Inflammatory macrophage treated with lipopolysaccharide for 4 hours (primary cell): Measurements from ENCODE around the gene LCN15.
A peak's percentile ranks its signal among the peaks of the same experiment; 100 is the strongest.
"Not testable (repeated sequence)": the region's sequence is repeated elsewhere in the genome, so short reads cannot be mapped to it uniquely, and the experiment has no call there.

ENCODE experiments used
- DNase-seq: peaks from one replicate; pipeline ENCODE4 v3.0.0-alpha.2; 2020

Gene LCN15

GRCh38 chr9:136764301-136764891 lies at the start of gene LCN15:
Gene LCN15, minus strand, starts transcription at chr9:136764518. Its CDS starts 30 bp downstream, at chr9:136764488.
- no peak for DNase-seq

GRCh38 chr9:136808806-136809158 lies 44.5 kb upstream of the LCN15 start:
- peak; percentile 16 for DNase-seq

DNA sequence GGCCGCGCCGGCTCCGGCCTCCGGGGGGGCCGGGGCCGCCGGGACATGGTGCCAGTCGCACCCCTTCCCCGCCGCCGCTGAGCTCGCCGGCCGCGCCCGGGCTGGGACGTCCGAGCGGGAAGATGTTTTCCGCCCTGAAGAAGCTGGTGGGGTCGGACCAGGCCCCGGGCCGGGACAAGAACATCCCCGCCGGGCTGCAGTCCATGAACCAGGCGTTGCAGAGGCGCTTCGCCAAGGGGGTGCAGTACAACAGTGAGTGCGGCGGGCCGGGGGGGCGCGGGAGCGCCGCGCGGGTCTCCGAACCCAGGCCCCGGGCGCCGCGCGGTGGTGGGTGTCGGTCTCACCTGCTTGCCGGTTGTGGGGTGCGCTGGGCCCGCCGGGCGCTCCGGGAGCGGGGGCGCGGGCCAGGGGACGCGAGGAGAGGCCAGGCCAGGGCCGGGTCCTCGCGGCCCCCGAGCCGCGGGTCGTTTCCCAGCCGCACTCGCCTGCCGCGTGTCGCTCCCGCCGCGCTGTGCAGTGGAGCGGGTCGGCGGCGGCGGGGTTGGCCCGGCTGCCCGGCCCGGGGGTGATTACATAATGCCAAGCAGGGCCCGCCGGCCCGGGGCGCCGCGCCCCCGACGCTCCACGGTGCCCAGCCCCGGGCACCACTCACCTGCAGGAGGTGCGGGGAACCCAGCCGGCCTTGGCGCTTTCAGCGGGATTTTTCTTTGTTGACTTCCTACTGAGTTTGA lies 43.9 kb upstream of the LCN15 start:
- no peak for DNase-seq

- DNase-seq: peak; percentile 80
These were observed 43.2 kb upstream of the LCN15 start, which contains the start of gene RABL6 for GRCh38 chr9:136807281-136808074. Gene RABL6, plus strand, starts transcription at chr9:136807948. Its CDS starts 249 bp downstream, at chr9:136808197.

DNA sequence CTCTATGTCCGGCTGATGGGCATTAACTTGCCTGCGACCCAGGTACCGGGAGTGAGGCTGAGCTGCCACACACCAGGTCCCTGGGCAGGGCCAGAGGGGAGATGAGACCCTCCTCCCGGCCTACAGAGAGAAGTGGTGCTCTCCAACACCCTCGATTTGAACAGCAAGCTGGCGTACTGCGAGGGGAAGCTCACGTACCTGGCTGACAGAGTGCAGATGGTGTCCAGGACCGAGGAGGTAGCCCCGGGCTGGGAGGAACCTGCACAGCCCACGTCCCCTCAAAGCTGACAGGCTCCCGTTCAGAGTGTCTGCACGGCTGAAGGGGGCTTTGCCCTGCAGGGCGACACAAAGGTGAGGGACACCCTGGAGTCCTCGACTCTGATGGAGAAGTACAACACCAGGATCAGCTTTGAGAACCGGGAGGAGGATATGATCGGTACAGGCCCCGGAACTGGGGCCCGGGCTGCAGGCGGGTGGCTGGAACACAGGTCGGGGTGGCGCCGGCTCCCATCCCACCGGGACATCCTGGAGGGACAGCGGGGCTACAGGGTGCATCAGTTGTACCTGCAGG lies 42.4 kb upstream of the LCN15 start:
- no peak for DNase-seq

DNA sequence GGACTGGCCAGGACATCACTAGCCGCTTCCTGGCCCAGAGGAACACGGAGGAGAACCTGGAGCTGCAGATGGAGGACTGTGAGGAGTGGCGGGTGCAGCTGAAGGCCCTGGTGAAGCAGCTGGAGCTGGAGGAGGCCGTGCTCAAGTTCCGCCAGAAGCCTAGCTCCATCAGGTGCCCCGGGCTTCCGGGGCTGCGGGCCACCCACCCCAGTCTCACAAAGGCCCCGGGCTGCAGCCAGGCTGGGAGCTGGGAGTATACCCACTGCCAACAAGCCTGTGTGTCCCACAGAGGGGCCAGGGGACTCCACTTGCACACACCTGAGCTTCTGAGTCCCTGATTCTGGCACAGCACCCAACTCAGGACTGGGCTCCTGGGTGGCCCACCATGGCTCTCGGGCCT lies 41.7 kb upstream of the LCN15 start:
- no peak for DNase-seq

DNA sequence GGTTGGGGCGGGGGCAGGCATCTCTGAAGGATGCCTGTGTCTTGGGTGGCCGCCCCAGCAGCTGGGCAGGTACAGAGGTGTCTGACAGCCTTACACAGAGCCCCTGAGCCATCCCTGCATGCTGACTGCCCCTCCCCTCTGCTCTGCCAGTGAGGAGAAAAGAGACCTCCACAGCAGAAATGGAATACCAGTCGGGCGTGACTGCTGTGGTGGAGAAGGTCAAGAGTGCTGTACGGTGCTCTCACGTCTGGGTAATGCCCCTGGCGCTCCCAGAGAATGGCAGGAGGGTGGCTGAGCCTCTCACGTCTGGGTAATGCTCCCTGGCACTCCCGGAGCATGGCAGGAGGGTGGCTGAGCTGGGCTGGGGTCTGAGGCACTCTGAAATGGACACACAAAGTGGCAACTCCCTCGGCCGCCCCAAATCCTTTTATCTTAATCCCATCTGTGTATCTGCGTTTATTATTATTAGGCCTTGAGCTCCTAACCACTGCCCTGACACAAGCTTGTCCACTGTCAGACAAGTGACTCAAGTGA lies 41.0 kb upstream of the LCN15 start:
- no peak for DNase-seq

GRCh38 chr9:136804509-136805206 lies 40.3 kb upstream of the LCN15 start:
- DNase-seq: no peak

- DNase-seq: no peak
These were observed 39.5 kb upstream of the LCN15 start for GRCh38 chr9:136803551-136804508.

DNA sequence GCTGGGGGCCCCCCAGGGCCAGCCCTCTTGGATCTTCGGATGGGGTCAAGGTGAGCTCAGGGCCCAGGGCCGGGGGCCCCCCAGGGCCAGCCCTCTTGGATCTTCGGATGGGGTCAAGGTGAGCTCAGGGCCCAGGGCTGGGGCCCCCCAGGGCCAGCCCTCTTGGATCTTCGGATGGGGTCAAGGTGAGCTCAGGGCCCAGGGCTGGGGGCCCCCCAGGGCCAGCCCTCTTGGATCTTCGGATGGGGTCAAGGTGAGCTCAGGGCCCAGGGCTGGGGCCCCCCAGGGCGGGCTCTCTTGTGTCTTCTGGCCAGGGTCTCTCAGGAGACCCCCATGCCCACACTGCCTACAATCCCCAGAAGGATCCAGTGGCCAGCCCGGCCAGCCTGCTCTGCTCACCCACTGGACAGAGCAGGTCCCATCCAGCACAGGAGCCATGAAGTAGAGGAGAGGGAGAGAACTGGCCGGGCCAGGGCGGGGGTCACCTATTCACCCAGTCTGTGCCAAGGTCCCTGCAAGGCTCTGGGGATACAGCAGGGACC lies 38.8 kb upstream of the LCN15 start:
- DNase-seq: not testable (repeated sequence)

- no peak for DNase-seq
These were observed 38.0 kb upstream of the LCN15 start for GRCh38 chr9:136802321-136802720.

DNA sequence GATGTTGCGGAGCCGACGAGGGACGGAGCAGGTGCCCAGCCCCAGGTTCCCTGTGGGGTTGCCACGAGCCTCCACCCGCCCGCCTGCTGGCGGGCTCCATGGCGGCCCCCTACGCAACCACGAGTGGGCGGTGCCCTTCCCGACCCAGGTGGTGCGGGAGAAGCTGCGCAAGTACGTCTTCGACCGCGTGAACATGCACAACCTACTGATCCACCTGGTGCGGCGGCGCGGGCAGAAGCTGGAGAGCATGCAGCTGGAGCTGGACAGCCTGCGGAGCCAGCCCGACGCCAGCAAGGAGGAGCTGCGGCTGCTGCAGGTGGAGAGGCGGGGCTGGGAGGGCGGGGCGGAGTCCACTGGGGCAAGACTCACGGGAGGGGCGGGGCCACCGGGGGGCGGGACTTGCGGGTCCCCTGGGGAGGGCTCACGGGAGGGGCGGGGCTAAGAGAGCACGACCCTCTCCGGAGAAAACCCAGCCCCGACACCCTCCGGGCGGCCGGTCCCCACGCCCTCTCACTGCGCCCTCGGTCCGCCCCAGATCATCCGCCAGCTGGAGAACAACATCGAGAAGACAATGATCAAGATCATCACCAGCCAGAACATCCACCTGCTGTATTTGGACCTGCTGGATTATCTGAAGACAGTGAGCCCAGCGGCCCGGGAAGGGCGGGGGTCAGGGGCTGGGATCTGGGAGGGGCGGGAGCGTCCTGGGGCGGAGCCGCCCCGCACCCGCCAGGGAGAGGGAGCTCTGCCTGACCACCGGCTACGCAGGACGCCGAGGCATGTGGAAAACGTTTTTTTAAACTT lies 35.7 kb upstream of the LCN15 start:
- DNase-seq: peak; percentile 39

DNA sequence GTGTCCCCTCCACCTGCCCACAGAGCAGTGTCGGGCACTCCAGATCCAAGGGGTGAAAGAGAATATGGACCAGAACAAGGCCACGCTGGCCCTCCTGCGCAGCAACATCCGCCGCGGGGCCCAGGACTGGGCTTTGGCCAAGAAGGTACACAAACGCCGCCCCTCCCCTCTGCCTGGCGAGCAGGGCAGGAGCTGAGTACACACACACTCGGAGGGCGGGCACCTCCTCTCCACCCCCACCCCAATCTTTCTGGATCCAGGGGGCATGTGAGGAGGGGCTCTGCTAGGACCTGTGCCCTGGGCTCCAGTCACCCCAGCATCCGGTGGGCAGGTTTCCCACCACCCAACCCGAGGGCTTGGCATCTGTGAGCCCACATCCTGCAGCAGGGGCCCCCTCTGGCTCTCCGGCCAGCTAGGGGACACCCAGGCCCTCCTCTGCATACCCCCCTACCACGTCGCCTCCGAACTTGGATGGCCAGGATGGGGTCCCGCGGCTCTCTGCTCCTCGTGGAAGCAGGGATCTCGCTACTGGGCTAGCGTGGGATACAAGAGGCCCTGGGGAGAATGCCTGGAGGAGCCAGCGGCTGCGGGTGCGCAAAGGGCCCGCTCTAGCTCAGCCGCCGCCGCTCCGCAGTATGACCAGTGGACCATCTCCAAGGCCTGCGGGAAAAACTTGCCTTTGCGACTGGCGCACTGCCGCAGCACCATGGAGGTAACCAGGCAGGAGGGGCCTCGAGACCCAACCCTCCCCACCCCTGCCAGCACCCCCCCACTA lies 34.9 kb upstream of the LCN15 start:
- no peak for DNase-seq

DNA sequence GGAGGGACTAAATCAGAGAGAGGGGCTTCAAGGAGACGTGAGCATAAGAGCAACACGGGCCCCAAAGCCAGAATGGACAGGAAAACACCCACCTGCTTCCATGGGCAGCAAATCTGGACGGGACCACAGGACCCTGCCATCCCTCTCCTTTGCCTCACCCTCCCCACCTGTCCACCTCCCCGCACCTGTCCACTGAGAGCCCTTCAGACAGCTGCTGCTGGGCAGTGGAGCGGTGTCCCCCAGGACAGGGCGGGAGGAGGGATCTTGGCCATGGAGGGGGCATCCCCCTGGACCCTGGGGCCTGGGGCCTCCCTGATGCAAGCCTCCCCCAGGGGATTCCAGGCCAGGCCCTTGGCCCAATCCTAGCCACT lies 34.4 kb upstream of the LCN15 start:
- DNase-seq: no peak

DNA sequence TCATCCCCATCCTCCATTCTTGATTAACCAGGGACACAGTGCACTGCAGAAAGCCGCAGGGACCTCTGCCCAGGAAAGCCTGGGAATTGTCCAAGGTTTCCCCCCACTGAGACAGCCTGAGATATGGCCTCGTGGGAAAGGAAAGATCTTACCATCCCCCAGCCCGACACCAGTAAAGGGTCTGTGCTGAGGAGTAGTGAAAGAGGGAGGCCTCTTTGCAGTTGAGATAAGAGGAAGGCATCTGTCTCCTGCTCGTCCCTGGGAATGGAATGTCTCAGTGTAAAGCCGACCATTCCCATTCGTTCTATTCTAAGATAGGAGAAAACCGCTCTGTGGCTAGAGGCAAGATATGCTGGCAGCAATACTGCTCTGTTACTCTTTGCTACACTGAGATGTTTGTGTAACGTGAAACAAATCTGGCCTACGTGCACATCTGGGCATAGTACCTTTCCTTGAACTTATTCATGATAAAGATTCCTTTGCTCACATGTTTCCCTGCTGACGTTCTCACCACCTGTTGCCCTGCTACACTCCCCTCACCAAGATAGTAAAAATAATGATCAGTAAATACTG lies 32.5 kb upstream of the LCN15 start:
- DNase-seq: not testable (repeated sequence)

DNA sequence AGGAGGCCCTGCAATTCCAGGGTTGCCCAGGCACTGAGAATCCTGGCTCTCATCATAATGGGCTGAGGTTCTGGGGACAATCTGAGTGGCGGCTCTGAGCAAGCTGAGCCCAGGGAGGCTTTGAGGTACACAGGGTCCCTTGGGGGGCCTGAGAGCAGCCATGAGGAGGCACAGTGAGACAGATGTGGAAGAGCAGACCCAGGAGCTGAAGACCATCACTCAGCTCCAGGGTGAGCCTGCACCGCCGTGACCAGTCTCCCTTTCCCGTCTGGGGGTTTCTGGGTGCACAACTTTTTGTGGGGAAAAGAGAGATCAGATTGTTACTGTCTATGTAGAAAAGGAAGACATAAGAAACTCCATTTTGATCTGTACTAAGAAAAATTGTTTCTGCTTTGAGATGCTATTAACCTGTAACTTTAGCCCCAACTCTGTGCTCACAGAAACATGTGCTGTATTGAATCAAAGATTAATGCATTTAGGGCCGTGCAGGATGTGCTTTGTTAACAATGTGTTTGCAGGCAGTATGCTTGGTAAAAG lies 32.0 kb upstream of the LCN15 start, which contains the start of gene CCDC183:
CCDC183 (plus strand) TSS at position 101 of the 537 bp plus-strand sequence; CDS start at position 161, 60 bp downstream.
- no peak for DNase-seq

DNA sequence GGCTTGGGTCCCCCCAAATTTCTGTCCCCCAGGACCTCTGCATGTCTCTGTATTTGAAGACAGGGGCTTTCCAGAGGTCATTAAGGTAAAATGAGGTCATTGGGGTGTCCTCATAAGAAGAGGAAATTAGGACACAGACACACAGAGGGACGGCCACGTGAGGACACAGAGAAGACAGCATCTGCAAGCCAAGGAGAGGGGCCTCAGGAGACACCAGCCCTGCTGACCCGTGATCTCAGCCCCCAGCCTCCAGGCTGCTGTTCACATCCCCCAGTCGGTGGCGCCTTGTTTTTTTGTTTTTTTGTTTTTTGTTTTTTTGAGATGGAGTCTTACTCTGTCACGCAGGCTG lies 30.7 kb upstream of the LCN15 start:
- peak; percentile 56 for DNase-seq

- no peak for DNase-seq
These were observed 30.1 kb upstream of the LCN15 start for GRCh38 chr9:136794281-136794999.
